Gastrocnemius medialis (tissue), 4 donors: ENCODE data around the gene PEX12.

Experiments used
- CTCF ChIP-seq, 5 experiments: fragments of 450-650 bp in 3 of 5; fragments of 200-600 bp in 2 of 5; sonication (generic) in 2 of 5; IDR thresholded peaks in 4 of 5; conservative IDR thresholded peaks in 1 of 5; 1 replicate in 4 of 5; 2 replicates in 1 of 5; pipeline ENCODE4 v1.5.1; 2016 to 2019; ENCODE audit warnings: antibody characterized with exemption in 5 of 5, mild to moderate bottlenecking in 3 of 5, moderate library complexity in 3 of 5
- POLR2A ChIP-seq, 2 donors: fragments of 450-650 bp; IDR thresholded peaks; one replicate each; pipeline ENCODE4 v1.6.1; 2017; ENCODE audit warnings: antibody characterized with exemption in 2 of 2, mild to moderate bottlenecking in 2 of 2, moderate library complexity in 2 of 2

GRCh38 chr17:35586569-35587073 is 8.2 kb upstream of the PEX12 start:
- TF ChIP-seq CTCF (IDR thresholded peaks at IDR 0.05 in 4 of 5, conservative IDR thresholded peaks at IDR 0.05 in 1 of 5) (no peak), POLR2A (IDR thresholded peaks at IDR 0.05) (no peak)
